Retina (tissue), 1 donor: ENCODE results near the gene TMX2.
"Not testable (repeated sequence)": the region's sequence is repeated elsewhere in the genome, so short reads cannot be mapped to it uniquely, and the experiment has no call there.

Experiments
- DNase-seq: peaks from one replicate; pipeline ENCODE4 v3.0.0-alpha.2; 2016

The TMX2 gene

GRCh38 chr11:57716726-57717125 is 4.3 kb downstream of the TMX2 start:
- DNase-seq = not testable (repeated sequence)

GRCh38 chr11:57727185-57727584 is 14.8 kb downstream of the TMX2 start:
- no peak for DNase-seq

- DNase-seq = no peak
Measured at GRCh38 chr11:57728829-57729228, 16.4 kb downstream of the TMX2 start.

DNA sequence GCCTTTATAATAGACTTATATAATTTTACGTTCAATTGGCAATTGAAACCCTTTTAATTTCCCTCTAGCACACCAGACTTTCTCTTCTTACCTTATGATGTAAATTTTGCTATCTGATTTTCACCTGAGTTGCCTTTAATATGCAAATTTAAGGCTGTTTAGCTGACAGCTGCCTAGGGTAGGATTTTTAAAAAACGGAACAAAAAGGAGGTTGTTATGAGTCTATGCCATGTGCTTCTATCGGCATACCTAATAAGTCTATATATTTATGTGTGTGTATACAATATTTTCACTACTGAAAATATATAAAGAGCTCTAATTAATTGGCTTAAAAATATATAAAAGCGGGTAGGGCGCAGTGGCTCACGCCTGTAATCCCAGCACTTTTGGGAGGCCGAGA is 17.1 kb downstream of the TMX2 start:
- DNase-seq = no peak

- no peak for DNase-seq
Measured at GRCh38 chr11:57732661-57733060, 20.3 kb downstream of the TMX2 start.

GRCh38 chr11:57735619-57736298 is 23.4 kb downstream of the TMX2 start:
- no peak for DNase-seq

- DNase-seq = peak; percentile 97
Measured at GRCh38 chr11:57741132-57742086, 29.0 kb downstream of the TMX2 start, which contains the start of gene SELENOH. Gene SELENOH (plus strand): TSS chr11:57741491. CDS start chr11:57741596, 105 bp downstream.

DNA sequence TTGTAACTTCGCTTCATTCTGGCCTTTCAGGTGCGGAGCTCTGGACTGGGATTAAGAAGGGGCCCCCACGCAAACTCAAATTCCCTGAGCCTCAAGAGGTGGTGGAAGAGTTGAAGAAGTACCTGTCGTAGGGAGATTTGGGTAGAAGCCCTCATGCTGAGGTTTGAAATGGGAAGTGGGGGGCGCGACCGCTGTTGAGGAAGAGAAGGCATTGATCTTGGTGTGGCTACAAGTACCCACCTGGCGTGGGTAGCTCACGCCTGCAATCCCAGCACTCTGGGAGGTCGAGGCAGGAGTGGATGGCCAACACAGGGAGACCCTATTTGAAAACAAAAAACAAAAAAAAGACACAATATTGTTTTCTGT is 29.7 kb downstream of the TMX2 start:
- no peak for DNase-seq

- DNase-seq = no peak
Measured at GRCh38 chr11:57744357-57744756, 32.0 kb downstream of the TMX2 start.

- DNase-seq = no peak
Measured at GRCh38 chr11:57745206-57745605, 32.8 kb downstream of the TMX2 start.

DNA sequence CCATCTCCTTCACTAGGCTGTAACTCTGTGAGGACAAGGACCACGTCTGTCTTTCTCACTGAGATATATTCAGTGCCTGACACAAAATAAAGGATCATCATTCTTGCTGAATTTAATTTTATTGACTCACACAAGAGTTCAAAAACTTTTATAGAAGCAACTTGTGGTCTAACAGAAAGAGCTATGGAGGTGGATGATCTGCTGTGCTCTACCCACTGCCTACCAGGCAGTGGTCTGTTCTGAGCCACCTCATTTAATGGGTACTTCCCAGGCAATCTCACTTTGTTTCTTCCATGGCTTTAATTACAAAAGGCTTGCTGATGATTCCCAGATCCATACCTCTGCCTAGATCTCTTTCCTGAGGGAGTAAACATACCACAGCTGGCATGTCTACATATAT is 34.5 kb downstream of the TMX2 start:
- no peak for DNase-seq

GRCh38 chr11:57751176-57751575 is 38.8 kb downstream of the TMX2 start:
- DNase-seq = no peak

DNA sequence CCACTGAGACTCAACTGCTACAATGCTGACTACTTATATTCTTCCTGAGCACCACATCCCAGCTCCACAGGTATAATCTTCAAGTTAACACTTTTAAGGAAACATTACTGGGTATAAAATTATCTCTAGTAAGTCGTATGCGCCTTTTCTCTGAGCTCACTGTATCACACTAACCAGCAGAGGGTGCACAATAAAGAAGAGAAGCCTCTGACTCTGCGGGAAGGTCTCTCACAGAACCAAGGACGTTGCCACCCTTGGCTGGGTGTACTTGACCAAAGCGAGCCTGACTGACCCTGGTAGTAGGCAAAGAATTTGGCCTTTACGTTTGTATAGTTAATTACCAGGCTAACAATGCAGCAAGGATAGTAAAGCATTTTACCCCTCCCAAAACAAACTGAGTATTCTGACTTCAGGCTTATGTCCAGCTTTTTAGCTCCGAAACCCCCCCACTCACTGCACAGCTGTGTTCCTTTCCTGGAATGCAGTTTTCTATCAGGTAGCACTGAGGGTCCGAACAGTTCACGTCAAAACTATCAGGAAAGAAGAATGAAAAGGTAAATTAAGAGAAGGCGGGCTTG is 39.4 kb downstream of the TMX2 start, which contains the start of gene BTBD18:
Gene BTBD18 (minus strand): TSS at position 144 of the 578 bp plus-strand sequence. CDS start 631 bp downstream, outside the sequence.
- no peak for DNase-seq

DNA sequence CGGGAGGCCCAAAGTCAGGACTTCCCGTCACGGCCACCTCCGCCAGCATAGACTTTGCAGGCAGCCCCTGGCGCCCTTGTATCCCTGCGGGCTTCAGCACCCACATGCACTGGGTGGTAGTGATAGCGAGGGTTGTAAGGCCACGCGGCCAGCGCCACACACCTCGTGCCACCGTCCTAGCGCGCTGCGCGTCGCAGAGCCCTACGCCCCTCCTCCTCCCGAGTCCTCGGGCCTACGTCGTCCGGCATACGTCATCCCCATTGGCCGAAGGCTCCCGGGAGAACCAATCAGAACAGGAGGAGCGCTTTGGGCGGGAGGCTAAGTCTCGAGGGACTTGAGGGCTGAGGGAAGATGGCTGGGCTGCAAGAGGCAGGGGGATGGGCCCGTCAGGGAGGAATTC is 40.6 kb downstream of the TMX2 start:
- no peak for DNase-seq

DNA sequence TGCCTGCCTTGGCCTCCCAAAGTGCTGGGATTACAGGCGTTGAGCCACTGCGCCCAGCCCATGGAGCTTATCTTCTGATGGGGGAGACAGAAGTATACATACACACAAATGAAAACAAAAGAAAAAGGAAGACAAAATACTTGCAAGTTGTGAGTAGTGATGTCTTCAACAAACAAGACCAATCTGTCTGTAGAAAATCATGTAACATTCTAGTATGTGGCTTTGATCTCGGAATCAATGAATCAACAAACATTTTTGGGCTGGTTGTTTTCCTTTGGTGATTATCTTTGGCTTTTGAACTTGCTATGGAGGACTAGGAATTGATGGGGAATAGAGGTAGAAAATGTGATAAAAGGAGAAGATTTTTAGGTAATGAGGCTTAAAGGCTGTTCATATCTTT is 45.8 kb downstream of the TMX2 start:
- no peak for DNase-seq

GRCh38 chr11:57761301-57762234 is 49.2 kb downstream of the TMX2 start, which contains the start of gene CTNND1:
Gene CTNND1 (plus strand): TSS chr11:57761802. CDS start chr11:57791479, 29,677 bp downstream.
- peak; percentile 94 for DNase-seq

DNA sequence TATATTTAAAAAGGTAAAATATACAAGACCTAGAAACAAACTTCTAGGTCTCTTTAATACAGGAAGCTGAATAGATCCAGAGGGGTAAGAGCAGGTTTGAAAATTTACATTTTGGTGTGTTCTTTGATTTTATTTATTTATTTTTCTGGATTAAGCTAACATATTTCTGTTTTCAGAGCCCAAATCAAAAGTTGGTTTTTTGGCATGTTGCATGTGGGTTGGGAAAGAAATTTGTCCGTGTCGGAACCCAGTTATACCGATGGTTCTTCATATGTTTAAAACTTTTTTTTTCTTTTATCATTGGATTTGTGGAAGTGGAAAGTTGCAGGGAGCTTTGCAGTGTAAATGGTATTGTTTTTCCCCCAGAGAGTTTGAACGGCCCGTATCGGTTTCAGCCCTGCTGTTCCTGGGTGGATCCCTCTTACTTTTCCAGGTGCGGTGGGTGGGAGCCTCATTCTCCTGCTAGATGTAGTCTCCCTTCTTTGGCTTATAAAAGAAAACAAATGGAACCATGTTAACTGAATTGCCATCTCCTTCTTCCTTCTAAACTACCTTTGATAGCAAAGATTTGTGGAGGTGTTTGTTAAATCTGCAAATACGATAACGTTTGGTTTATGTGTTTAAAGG is 50.0 kb downstream of the TMX2 start:
- peak; percentile 43 for DNase-seq

DNA sequence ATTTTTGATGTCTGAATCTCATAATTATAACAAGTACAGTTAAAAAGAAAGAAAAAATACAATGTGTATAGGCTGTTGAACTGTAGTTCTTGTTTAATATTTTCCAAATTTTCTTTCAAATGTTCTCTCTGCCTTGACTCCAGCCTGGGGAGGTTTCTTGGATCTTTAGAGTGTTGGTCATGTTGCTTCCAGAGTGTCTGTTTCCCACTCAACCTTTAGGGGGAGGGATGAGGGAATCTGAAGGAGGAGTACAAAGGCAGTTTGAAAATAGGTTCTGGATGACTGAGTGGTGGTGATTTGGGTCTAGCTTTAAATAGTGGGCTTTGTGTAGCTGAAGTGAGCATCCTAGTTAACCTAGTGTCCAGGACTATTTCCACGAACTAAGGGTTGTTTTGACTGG is 51.2 kb downstream of the TMX2 start:
- peak; percentile 65 for DNase-seq

GRCh38 chr11:57764021-57764420 is 51.6 kb downstream of the TMX2 start:
- DNase-seq = no peak

DNA sequence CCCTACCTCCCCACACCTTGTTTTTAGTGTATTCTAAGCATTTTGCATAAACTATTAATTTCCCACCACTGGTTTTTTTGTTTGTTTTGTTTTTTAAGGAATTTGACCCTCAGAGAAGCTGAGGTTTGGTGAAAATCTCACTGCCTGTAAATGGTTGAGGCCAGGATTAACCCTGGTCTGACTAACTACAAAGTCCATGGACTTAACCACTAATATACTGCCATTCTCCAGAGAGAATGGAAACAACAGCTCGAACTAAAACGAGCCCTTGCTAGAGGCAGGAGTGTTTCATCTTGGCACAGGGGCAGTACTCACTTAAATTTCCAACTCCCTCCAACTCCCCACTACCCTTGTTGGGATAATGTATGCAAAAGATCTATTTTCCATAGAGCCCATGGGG is 52.2 kb downstream of the TMX2 start:
- peak; percentile 12 for DNase-seq

- DNase-seq = no peak
Measured at GRCh38 chr11:57764972-57765371, 52.6 kb downstream of the TMX2 start.

GRCh38 chr11:57770793-57771192 is 58.4 kb downstream of the TMX2 start:
- no peak for DNase-seq
